GM18499 (cell line): ENCODE data around the gene NCBP2.
"Not testable (repeated sequence)": the region's sequence is repeated elsewhere in the genome, so short reads cannot be mapped to it uniquely, and the experiment has no call there.

Experiments used
- ATAC-seq: cut with Tn5 transposase; IDR thresholded peaks from one replicate; pipeline ENCODE4 v1.9.1; 2021; ENCODE audit warnings: moderate number of reproducible peaks; ENCODE audit not compliant: insufficient read depth, unreplicated experiment

Gene NCBP2

GRCh38 chr3:196968233-196969133, 26.2 kb upstream of the NCBP2 start, which contains the start of gene PIGZ:
PIGZ (minus strand) TSS chr3:196968833; CDS start chr3:196952031, 16,802 bp downstream.
- ATAC-seq = no peak

GRCh38 chr3:196967412-196968232, 25.3 kb upstream of the NCBP2 start:
- ATAC-seq = no peak

GRCh38 chr3:196966526-196967401, 24.4 kb upstream of the NCBP2 start:
- ATAC-seq = no peak

- no peak for ATAC-seq
These were observed 23.5 kb upstream of the NCBP2 start for GRCh38 chr3:196965804-196966173.

GRCh38 chr3:196965112-196965803, 22.9 kb upstream of the NCBP2 start:
- ATAC-seq = no peak

- no peak for ATAC-seq
These were observed 21.3 kb upstream of the NCBP2 start for GRCh38 chr3:196963631-196963953.

- ATAC-seq = no peak
These were observed 20.8 kb upstream of the NCBP2 start for GRCh38 chr3:196962930-196963630.

- no peak for ATAC-seq
These were observed 20.0 kb upstream of the NCBP2 start for GRCh38 chr3:196962108-196962929.

- ATAC-seq = no peak
These were observed 12.5 kb upstream of the NCBP2 start for GRCh38 chr3:196954832-196955231.

GRCh38 chr3:196951371-196951770, 9.0 kb upstream of the NCBP2 start:
- ATAC-seq = no peak

- no peak for ATAC-seq
These were observed 7.4 kb upstream of the NCBP2 start for GRCh38 chr3:196949750-196950149.

- no peak for ATAC-seq
These were observed 6.9 kb upstream of the NCBP2 start for GRCh38 chr3:196949285-196949619.

GRCh38 chr3:196948442-196949284, 6.3 kb upstream of the NCBP2 start:
- ATAC-seq = no peak

GRCh38 chr3:196947860-196948441, 5.6 kb upstream of the NCBP2 start:
- no peak for ATAC-seq

GRCh38 chr3:196947136-196947859, 5.0 kb upstream of the NCBP2 start:
- ATAC-seq = no peak

- not testable (repeated sequence) for ATAC-seq
These were observed 1.9 kb upstream of the NCBP2 start for GRCh38 chr3:196944037-196944790.
